GM21528 (cell line): ENCODE measurements around the gene MTCP1.

Source experiments
- ATAC-seq: cut with Tn5 transposase; IDR thresholded peaks from one replicate; pipeline ENCODE4 v1.9.1; 2021; ENCODE audit warnings: mild to moderate bottlenecking, moderate library complexity; ENCODE audit not compliant: unreplicated experiment, low FRiP score

MTCP1 gene, protein sequence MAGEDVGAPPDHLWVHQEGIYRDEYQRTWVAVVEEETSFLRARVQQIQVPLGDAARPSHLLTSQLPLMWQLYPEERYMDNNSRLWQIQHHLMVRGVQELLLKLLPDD

GRCh38 chrX:155070975-155071693, at the start of gene MTCP1, which contains the start of the genes BRCC3 and CMC4:
Gene MTCP1 (minus strand): TSS chrX:155071136. CDS start chrX:155066010, 5,126 bp downstream.
Gene BRCC3 (plus strand): TSS chrX:155071508. CDS start chrX:155071528, 20 bp downstream.
Gene CMC4 (minus strand): TSS chrX:155071136. CDS start chrX:155064023, 7,113 bp downstream.
- ATAC-seq: peak; percentile 93

GRCh38 chrX:155115174-155115819, 44.4 kb upstream of the MTCP1 start:
- ATAC-seq: no peak

DNA sequence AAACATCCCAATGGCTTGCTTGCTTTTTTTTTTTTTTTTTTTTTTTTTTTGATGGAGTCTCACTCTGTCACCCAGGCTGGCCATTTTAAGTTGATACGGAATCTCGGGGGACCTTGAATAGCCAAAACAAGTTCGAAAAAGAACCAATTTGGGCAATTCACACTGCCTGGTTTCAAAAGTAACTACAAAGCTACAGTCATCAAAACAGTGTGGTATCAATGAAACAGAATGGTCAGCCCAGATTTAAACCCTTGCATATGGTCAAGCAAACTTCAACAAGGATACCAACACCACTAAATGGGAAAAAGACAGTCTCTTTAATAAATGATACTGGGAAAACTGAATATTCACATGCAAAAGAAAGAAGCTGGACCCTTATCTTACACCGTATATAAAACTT, 42.2 kb upstream of the MTCP1 start:
- no peak for ATAC-seq

- no peak for ATAC-seq
Observed at GRCh38 chrX:155112171-155112570, 41.2 kb upstream of the MTCP1 start.

DNA sequence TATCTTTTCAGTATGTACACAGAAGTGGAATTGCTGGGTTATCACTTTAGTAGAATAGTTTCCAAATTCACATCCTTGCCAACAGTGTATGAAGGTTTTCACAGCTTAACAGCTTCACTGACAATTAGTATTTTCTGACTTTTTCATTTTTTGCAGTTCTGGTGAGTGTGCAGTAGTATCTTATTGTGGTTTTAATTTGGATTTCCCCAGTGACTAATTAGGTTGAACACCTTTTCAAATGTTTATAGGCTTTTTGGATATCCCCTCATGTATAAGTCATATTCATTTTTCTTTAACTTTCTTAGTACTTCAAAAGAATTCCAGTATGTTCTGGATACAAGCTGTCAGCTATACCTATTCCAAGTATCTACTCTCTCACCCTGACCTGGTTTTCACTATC, 37.5 kb upstream of the MTCP1 start:
- no peak for ATAC-seq

GRCh38 chrX:155105919-155106318, 35.0 kb upstream of the MTCP1 start:
- ATAC-seq: no peak

DNA sequence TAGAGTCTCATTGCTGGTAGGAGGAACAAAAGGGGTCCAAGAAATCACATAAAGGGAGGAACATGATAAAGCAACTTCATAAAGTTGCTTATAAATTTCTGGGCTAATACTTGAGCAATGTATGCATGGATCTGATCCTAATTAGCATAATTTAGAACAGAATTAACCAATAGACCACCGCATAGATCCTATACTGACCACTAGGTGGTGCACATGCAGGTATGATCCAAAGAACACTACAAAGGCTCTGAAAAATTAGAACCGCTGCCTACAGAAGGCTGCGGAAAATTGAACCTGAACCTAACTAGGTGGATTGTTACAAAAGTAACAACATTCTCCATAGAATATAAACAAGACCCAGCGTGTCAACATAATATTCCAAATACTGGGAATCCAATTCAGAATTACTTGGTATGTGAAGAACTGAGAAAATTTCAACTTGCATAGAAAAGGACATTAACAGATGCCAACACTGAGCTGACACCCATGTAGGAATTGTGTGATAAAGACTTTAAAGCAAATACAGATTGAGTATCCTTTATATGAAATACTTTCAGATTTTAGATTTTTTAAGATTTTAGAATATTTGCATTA, 23.6 kb upstream of the MTCP1 start:
- ATAC-seq: no peak

- ATAC-seq: no peak
Observed at GRCh38 chrX:155086961-155087735, 16.2 kb upstream of the MTCP1 start.

DNA sequence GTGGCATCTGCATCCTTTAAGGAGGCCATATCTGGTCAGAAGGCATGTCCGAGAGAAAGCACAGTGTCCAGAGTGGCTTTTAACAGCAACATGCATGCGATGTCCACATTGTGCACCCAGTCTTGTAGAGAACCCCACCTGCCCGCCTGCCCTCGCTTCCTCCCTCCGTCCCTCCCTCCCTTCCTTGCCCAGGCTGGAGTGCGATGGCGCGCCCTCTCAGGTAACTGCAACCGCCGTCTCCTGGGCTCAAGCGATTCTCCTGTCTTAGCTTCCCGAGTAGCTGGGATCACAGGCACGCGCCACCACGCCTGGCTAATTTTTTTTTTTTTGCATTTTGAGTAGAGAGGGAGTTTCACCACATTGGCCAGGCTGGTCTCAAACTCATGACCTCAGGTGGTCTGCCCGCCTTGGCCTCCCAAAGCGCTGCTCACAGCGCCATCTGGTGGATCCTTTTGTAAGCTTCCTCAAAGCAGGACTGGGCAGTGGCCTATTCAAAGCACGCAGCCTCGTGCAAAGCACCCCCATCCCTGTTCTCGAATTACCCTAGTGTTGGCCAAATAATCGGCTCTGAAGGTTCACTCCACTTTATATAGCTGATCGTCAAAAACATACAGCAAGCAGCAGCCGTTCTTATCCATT, 15.4 kb upstream of the MTCP1 start:
- no peak for ATAC-seq

DNA sequence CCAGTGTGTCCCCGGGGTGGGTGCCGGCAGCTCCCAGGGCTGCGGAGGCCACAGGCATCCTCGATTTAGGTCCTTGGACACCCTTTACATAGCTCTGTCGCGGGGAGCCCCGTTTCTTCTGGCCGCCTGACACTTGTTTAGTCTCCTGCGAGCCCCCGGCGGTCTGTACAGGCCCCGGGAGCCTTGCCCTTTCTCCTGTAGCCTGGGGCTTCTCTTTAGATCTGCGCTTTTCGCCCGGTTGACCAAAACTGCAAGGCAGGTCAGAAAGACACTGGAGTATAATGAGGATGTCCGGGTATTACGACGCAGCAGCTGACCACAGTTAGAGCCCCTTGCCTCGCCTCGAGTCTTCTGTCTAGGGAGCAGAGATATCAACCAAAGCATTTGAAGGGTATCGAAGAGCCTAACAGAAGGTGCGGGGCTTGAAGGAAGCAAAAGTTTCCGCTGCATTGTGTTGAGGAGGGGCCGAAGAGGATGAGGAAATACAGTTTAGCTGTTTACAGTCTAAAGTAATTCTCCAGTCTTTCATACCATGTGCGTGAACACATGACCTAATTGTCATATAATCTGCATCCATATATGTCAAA, 851 bp upstream of the MTCP1 start:
- ATAC-seq: no peak

DNA sequence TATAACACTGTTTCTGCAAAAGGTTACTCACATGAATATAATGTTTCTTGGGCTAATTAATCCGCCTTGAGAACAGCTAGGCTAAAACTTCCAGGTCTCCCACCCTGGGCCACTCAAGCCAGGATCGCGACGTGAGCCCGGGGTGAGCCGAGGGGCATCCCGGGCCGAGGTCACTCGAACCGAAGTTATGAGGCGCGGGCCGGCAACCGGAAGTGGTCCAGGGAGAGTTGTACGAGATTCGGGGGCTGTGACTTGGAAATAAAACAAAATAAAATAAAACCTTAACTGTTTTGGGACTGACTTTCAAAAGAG, 317 bp downstream of the MTCP1 start:
- peak; percentile 35 for ATAC-seq

DNA sequence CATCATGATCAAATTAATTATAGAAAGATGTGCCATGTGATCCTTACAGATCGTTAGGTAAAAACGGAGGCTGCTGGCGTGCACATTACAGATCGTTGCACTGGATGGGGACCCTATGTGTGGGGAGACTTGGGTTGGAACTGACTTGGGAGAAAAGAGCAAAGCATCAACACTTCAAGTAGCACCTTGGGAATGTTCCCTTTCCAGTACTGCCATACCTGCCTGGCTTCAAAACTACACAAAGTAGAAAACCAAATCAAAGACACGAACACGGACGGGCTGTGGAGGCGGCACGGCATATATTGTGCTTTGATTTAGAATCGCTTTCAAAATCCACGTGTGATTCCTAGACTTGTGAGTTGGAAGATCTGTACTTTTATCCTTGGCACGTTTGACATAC, 898 bp downstream of the MTCP1 start:
- no peak for ATAC-seq

GRCh38 chrX:155069414-155069813, 1.5 kb downstream of the MTCP1 start:
- no peak for ATAC-seq

GRCh38 chrX:155068165-155068564, 2.8 kb downstream of the MTCP1 start:
- ATAC-seq: no peak

DNA sequence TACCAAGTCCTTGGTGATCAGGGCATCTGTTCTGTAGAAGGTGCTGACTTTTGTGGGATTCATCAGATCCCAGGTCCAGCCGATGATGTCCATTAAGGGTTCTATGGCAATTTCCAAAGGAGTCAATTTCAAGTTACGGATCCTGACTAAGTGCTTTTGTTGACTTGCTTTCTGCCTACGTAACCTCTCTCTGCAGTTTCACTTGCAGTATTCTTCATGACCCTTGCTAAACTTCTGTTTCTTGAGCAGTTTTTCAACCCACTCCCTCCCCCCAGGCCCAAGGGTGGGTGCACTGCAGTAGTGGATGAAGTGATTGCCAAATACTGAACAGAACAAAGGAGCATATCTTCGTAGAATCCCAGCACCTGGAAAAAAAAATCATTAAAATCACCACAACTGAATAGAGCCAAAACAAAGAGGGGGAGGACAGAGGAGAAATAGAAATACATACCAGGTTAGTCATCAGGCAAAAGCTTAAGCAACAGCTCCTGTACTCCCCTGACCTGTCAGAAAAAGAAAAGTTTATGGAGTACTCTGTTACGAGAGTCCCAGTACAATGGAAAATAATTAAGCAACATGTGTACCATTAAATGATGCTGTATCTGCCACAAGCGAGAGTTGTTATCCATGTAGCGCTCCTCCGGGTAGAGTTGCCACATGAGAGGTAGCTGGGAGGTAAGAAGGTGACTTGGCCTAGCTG, 5.8 kb downstream of the MTCP1 start:
- ATAC-seq: no peak

DNA sequence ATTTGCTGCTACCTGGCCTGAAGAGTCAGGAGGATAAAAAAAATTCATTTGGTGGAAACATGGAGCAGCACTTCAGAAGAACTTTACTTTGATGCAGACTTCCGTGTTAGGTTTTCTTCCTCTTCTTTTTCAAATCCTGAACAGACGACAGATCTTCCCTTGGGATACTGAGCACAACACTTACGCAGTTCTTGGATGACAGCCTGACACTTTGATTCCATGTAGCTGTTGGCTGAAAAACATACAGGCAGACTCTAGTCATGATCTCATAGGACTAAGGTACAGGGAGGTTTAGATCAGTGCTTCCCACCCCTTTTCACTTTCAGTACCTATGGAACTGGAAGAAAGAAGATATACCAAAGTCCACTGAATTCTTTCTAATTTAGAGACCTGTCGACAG, 9.2 kb downstream of the MTCP1 start:
- ATAC-seq: no peak

GRCh38 chrX:155056877-155057792, 13.8 kb downstream of the MTCP1 start:
- no peak for ATAC-seq

DNA sequence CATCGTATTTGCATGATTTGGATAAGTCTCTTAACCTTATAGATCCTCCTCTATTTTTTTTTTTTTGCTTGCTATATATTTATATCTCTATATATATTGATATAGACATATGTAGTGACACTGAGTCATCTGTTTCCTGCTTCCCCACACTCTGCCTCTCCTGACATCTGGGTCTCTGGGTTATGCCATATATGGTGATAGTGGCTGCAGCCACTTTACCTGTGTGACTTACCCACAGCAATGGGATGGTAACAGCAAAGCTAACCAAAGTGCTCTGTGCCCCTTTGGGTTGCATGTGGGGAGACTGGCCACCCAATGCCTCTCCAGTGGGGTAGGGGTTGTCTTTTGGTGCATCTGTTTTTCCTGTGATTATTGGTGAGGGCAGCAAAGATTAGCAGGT, 14.5 kb downstream of the MTCP1 start:
- no peak for ATAC-seq
